HG02870 (cell line): Measurements from ENCODE around the gene MRPL1.
"Not testable (repeated sequence)": the region's sequence is repeated elsewhere in the genome, so short reads cannot be mapped to it uniquely, and the experiment has no call there.

Experiments
- ATAC-seq: cut with Tn5 transposase; IDR thresholded peaks from one replicate; pipeline ENCODE4 v1.9.1; 2021; ENCODE audit warnings: mild to moderate bottlenecking, moderate library complexity; ENCODE audit not compliant: unreplicated experiment

The MRPL1 gene

GRCh38 chr4:77963004-77963403, 100.4 kb downstream of the MRPL1 start:
- no peak for ATAC-seq

DNA sequence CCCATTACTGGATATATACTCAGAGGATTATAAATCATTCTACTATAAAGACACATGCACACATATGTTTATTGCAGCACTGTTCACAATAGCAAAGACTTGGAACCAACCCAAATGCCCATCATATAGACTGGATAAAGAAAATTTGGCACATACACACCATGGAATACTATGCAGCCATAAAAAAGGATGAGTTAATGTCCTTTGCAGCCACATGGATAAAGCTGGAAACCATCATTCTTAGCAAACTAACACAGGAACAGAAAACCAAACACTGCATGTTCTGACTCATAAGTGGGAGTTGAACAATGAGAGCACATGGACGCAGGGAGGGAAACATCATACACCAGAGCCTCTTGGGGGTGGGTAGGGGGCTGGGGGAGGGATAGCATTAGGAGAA, 111.0 kb downstream of the MRPL1 start:
- not testable (repeated sequence) for ATAC-seq

GRCh38 chr4:77982900-77983540, 120.4 kb downstream of the MRPL1 start:
- not testable (repeated sequence) for ATAC-seq

GRCh38 chr4:77983612-77984311, 121.1 kb downstream of the MRPL1 start:
- ATAC-seq: not testable (repeated sequence)

DNA sequence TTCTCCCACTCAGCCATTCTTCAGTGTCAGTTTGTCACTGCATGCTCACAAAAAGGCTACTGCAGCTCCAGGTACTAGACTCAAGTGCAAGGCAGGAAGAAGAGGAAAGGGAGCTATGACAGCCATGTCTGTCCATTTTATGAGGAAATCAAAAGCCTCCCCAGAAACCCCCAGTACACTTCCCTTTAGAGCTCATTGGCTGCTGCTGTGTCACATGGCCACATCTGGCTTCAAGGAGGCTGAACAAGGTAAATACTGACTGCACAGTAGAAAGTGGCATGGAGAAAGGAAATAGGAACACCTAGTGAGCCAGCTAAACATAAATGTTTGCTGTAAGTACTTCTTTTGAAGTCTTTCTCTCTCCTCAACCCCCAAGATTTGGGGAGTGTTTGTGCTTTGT, 127.3 kb downstream of the MRPL1 start:
- no peak for ATAC-seq

GRCh38 chr4:77990456-77990855, 127.8 kb downstream of the MRPL1 start:
- no peak for ATAC-seq

DNA sequence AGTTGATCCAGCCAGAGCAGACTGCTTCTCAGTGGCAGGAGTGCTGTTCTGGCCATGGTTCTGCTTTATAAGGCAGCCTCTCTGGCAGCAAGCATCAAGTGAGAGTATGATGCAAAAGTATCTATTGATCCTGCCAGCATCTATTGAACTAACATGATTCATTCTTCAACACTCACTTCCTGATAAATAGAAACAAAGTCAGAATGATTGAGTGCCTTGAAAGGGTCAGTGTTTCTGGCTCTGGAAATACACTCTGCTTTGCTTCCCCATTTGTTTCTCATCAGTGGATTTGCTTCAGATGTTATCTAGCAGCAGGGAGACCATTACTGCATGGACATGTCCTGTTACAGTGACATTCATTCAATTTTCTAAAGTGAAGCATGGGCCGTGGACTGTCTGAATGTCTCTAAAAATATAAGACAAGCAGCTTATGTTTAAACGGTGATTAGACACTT, 128.3 kb downstream of the MRPL1 start:
- no peak for ATAC-seq

GRCh38 chr4:77992581-77992980, 130.0 kb downstream of the MRPL1 start:
- ATAC-seq: no peak

GRCh38 chr4:77994194-77994721, 131.6 kb downstream of the MRPL1 start:
- ATAC-seq: no peak

- no peak for ATAC-seq
Measured at GRCh38 chr4:77996076-77996475, 133.4 kb downstream of the MRPL1 start.

- ATAC-seq: no peak
Measured at GRCh38 chr4:78001531-78001930, 138.9 kb downstream of the MRPL1 start.

- no peak for ATAC-seq
Measured at GRCh38 chr4:78002260-78002659, 139.6 kb downstream of the MRPL1 start.
